ENCODE data around the gene PTTG1IP.

GRCh38 chr21:44833663-44834062, 39.8 kb downstream of the PTTG1IP start:
- TF ChIP-seq CTCF (IDR thresholded peaks at IDR 0.05) (no peak), POLR2A (IDR thresholded peaks at IDR 0.05) (no peak)

Measured in uterus (tissue), 2 donors.